ENCODE data around the gene VANGL2.

DNA sequence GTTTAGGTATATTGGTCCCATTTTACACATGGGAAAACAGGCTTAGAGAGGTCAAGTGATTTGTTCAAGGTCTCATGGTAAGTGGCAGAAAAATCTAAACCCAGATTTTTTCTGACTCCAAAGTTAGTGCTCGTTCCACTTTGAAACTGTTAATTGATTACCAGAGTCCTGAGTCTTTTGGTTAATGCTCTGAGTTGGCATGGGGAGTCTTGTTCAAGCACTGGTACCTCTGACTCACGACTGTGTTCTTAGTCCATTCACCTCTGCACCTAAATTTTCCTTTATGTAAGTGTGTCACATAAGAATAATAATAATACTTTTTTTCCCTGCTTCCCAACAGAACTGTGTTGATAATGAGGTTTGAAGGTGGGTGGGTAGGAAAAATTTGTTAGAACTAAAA is 59.3 kb downstream of the VANGL2 start:
- TF ChIP-seq, protein P1, sequence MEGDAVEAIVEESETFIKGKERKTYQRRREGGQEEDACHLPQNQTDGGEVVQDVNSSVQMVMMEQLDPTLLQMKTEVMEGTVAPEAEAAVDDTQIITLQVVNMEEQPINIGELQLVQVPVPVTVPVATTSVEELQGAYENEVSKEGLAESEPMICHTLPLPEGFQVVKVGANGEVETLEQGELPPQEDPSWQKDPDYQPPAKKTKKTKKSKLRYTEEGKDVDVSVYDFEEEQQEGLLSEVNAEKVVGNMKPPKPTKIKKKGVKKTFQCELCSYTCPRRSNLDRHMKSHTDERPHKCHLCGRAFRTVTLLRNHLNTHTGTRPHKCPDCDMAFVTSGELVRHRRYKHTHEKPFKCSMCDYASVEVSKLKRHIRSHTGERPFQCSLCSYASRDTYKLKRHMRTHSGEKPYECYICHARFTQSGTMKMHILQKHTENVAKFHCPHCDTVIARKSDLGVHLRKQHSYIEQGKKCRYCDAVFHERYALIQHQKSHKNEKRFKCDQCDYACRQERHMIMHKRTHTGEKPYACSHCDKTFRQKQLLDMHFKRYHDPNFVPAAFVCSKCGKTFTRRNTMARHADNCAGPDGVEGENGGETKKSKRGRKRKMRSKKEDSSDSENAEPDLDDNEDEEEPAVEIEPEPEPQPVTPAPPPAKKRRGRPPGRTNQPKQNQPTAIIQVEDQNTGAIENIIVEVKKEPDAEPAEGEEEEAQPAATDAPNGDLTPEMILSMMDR (conservative IDR thresholded peaks at IDR 0.05; ENCODE audit: low read depth in 2 of 2) = no peak
- TF ChIP-seq EZH2phosphoT487 (IDR thresholded peaks at IDR 0.05; ENCODE audit: unreplicated experiment) (no peak), POLR2AphosphoS5 (IDR thresholded peaks at IDR 0.05; ENCODE audit: low read depth) (no peak), EZH2 (IDR thresholded peaks at IDR 0.05; ENCODE audit: low read depth, unreplicated experiment) (no peak), STAT1 (IDR thresholded peaks at IDR 0.05; ENCODE audit: unreplicated experiment) (no peak), CREB1 (CRISPR knock-in tag; IDR thresholded peaks at IDR 0.05; ENCODE audit: low read depth) (no peak)
- TF ChIP-seq, protein P2, sequence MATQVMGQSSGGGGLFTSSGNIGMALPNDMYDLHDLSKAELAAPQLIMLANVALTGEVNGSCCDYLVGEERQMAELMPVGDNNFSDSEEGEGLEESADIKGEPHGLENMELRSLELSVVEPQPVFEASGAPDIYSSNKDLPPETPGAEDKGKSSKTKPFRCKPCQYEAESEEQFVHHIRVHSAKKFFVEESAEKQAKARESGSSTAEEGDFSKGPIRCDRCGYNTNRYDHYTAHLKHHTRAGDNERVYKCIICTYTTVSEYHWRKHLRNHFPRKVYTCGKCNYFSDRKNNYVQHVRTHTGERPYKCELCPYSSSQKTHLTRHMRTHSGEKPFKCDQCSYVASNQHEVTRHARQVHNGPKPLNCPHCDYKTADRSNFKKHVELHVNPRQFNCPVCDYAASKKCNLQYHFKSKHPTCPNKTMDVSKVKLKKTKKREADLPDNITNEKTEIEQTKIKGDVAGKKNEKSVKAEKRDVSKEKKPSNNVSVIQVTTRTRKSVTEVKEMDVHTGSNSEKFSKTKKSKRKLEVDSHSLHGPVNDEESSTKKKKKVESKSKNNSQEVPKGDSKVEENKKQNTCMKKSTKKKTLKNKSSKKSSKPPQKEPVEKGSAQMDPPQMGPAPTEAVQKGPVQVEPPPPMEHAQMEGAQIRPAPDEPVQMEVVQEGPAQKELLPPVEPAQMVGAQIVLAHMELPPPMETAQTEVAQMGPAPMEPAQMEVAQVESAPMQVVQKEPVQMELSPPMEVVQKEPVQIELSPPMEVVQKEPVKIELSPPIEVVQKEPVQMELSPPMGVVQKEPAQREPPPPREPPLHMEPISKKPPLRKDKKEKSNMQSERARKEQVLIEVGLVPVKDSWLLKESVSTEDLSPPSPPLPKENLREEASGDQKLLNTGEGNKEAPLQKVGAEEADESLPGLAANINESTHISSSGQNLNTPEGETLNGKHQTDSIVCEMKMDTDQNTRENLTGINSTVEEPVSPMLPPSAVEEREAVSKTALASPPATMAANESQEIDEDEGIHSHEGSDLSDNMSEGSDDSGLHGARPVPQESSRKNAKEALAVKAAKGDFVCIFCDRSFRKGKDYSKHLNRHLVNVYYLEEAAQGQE (IDR thresholded peaks at IDR 0.05; ENCODE audit: unreplicated experiment) = no peak
- TF ChIP-seq, protein P3, sequence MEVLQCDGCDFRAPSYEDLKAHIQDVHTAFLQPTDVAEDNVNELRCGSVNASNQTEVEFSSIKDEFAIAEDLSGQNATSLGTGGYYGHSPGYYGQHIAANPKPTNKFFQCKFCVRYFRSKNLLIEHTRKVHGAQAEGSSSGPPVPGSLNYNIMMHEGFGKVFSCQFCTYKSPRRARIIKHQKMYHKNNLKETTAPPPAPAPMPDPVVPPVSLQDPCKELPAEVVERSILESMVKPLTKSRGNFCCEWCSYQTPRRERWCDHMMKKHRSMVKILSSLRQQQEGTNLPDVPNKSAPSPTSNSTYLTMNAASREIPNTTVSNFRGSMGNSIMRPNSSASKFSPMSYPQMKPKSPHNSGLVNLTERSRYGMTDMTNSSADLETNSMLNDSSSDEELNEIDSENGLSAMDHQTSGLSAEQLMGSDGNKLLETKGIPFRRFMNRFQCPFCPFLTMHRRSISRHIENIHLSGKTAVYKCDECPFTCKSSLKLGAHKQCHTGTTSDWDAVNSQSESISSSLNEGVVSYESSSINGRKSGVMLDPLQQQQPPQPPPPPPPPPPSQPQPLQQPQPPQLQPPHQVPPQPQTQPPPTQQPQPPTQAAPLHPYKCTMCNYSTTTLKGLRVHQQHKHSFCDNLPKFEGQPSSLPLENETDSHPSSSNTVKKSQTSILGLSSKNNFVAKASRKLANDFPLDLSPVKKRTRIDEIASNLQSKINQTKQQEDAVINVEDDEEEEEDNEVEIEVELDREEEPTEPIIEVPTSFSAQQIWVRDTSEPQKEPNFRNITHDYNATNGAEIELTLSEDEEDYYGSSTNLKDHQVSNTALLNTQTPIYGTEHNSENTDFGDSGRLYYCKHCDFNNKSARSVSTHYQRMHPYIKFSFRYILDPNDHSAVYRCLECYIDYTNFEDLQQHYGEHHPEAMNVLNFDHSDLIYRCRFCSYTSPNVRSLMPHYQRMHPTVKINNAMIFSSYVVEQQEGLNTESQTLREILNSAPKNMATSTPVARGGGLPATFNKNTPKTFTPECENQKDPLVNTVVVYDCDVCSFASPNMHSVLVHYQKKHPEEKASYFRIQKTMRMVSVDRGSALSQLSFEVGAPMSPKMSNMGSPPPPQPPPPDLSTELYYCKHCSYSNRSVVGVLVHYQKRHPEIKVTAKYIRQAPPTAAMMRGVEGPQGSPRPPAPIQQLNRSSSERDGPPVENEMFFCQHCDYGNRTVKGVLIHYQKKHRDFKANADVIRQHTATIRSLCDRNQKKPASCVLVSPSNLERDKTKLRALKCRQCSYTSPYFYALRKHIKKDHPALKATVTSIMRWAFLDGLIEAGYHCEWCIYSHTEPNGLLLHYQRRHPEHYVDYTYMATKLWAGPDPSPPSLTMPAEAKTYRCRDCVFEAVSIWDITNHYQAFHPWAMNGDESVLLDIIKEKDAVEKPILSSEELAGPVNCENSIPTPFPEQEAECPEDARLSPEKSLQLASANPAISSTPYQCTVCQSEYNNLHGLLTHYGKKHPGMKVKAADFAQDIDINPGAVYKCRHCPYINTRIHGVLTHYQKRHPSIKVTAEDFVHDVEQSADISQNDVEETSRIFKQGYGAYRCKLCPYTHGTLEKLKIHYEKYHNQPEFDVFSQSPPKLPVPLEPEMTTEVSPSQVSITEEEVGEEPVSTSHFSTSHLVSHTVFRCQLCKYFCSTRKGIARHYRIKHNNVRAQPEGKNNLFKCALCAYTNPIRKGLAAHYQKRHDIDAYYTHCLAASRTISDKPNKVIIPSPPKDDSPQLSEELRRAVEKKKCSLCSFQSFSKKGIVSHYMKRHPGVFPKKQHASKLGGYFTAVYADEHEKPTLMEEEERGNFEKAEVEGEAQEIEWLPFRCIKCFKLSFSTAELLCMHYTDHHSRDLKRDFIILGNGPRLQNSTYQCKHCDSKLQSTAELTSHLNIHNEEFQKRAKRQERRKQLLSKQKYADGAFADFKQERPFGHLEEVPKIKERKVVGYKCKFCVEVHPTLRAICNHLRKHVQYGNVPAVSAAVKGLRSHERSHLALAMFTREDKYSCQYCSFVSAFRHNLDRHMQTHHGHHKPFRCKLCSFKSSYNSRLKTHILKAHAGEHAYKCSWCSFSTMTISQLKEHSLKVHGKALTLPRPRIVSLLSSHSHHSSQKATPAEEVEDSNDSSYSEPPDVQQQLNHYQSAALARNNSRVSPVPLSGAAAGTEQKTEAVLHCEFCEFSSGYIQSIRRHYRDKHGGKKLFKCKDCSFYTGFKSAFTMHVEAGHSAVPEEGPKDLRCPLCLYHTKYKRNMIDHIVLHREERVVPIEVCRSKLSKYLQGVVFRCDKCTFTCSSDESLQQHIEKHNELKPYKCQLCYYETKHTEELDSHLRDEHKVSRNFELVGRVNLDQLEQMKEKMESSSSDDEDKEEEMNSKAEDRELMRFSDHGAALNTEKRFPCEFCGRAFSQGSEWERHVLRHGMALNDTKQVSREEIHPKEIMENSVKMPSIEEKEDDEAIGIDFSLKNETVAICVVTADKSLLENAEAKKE (CRISPR knock-in tag; IDR thresholded peaks at IDR 0.05) = no peak

Measured in GM23338 (cell line).